Measurements from ENCODE around the gene ZNF689. TPM values are rescaled to one million over a fixed set of nuclear protein-coding genes. Genes with fewer than 3 reads are reported as not detected.

Gene ZNF689
- total RNA-seq (1 to 10 TPM; 4.2 to 6.1 (median 5.4) TPM), polyA plus RNA-seq (1 to 10 TPM; 2.9 to 4.4 TPM)

GRCh38 chr16:30609926-30610839 is at the start of gene ZNF689:
Gene ZNF689 (minus strand): TSS chr16:30610389. CDS start chr16:30610041, 348 bp downstream.
- Histone ChIP-seq H3K36me3 (peaks cover 0 to 15% (median under 1%) of the 10 kb centered on the region in 3 donors), H3K27ac (peak within 1 kb of the TSS; percentile 93 to 98 (median 97)), H3K4me1 (peaks cover 3 to 9% (median 7%) of the 10 kb centered on the region in 3 donors), H3K9me3 (no peaks in the 10 kb centered on the region), H3K4me3 (peak within 1 kb of the TSS; percentile 59 to 94 (median 74)), H3K27me3 (no peaks in the 10 kb centered on the region)
- TF ChIP-seq, protein P1, sequence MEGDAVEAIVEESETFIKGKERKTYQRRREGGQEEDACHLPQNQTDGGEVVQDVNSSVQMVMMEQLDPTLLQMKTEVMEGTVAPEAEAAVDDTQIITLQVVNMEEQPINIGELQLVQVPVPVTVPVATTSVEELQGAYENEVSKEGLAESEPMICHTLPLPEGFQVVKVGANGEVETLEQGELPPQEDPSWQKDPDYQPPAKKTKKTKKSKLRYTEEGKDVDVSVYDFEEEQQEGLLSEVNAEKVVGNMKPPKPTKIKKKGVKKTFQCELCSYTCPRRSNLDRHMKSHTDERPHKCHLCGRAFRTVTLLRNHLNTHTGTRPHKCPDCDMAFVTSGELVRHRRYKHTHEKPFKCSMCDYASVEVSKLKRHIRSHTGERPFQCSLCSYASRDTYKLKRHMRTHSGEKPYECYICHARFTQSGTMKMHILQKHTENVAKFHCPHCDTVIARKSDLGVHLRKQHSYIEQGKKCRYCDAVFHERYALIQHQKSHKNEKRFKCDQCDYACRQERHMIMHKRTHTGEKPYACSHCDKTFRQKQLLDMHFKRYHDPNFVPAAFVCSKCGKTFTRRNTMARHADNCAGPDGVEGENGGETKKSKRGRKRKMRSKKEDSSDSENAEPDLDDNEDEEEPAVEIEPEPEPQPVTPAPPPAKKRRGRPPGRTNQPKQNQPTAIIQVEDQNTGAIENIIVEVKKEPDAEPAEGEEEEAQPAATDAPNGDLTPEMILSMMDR (IDR thresholded peaks at IDR 0.05) = no peak
- intact Hi-C loops (cut with DNase I) = no loop called here
- 0% methylated on average over 57 to 63 of the region's 63 CpGs for WGBS, 2 donors
- ATAC-seq (peak; percentile 93 to 99 (median 94)), FAIRE-seq (no peak), DNase-seq (peak; percentile 94 to 99 (median 98))

GRCh38 chr16:30658731-30659506 is 48.7 kb upstream of the ZNF689 start:
- TF ChIP-seq, protein P1 (IDR thresholded peaks at IDR 0.05) = no peak
- WGBS, 2 donors = 0 to 1% methylated on average over 42 to 64 of the region's 64 CpGs
- H3K4me3 ChIP-seq = peak overlapping the region; percentile 73 to 95 (median 91)
- no peaks in the 10 kb centered on the region for H3K9me3 ChIP-seq
- no peaks in the 10 kb centered on the region for H3K27me3 ChIP-seq
- peaks cover 0 to 36% (median 8%) of the 10 kb centered on the region in 3 donors for H3K36me3 ChIP-seq
- H3K27ac ChIP-seq = peak overlapping the region; percentile 91 to 100 (median 98)
- peaks cover 18 to 25% (median 21%) of the 10 kb centered on the region in 3 donors for H3K4me1 ChIP-seq
- ATAC-seq (peak; percentile 32 to 54 (median 44)), DNase-seq (peak; percentile 80 to 93 (median 84)), FAIRE-seq (peak; percentile 51)
- intact Hi-C loops (cut with DNase I) = no loop called here

- DNase-seq (peak; percentile 98 to 100 (median 100)), FAIRE-seq (peak; percentile 98), ATAC-seq (peak; percentile 80 to 91 (median 83))
- Histone ChIP-seq H3K9me3 (no peaks in the 10 kb centered on the region), H3K4me1 (peaks cover 18 to 25% (median 21%) of the 10 kb centered on the region in 3 donors), H3K4me3 (peak within 1 kb of the TSS; percentile 73 to 95 (median 91)), H3K36me3 (peaks cover 0 to 29% (median 8%) of the 10 kb centered on the region in 3 donors), H3K27me3 (no peaks in the 10 kb centered on the region), H3K27ac (peak within 1 kb of the TSS; percentile 91 to 100 (median 98))
- intact Hi-C loops (cut with DNase I) = no loop called here
- TF ChIP-seq, protein P1 (IDR thresholded peaks at IDR 0.05) = peak; percentile 71 to 90 (median 83)
- 0 to 1% methylated on average over 81 to 86 of the region's 86 CpGs for WGBS, 2 donors
Measured at GRCh38 chr16:30657866-30658730, 47.9 kb upstream of the ZNF689 start, which contains the start of gene FBRS. Gene FBRS (plus strand): TSS chr16:30658431. CDS start chr16:30659519, 1,088 bp downstream.
